Aorta (tissue), 5 donors: ENCODE results near the gene NEURL4. TPM values are rescaled to one million over a fixed set of nuclear protein-coding genes. Genes with fewer than 3 reads are reported as not detected.
"Not testable (repeated sequence)": the region's sequence is repeated elsewhere in the genome, so short reads cannot be mapped to it uniquely, and the experiment has no call there.

ENCODE experiments used
- ATAC-seq: fragments of 200-7000 bp; cut with Tn5 transposase; one replicate; pipeline ENCODE4 v1.9.1; 2022; ENCODE audit warnings: moderate library complexity; ENCODE audit not compliant: low FRiP score
- DNase-seq, 2 donors: peaks; one replicate each; pipeline ENCODE4 v3.0.0-alpha.2; 2020
- H3K27ac ChIP-seq, 2 donors: one replicate each; pipeline ENCODE4 v1.5.1; 2013; ENCODE audit warnings: low read length in 2 of 2, mild to moderate bottlenecking in 2 of 2, moderate library complexity in 2 of 2, control low read depth in 1 of 2, inconsistent platforms in 1 of 2, low read depth in 1 of 2
- H3K27me3 ChIP-seq, 2 donors: one replicate each; pipeline ENCODE4 v1.6.1; 2013; ENCODE audit warnings: control low read depth in 1 of 2, low read length in 1 of 2, mild to moderate bottlenecking in 1 of 2, moderate library complexity in 1 of 2; ENCODE audit not compliant: insufficient read depth in 2 of 2, control insufficient read depth in 1 of 2
- H3K36me3 ChIP-seq, 2 donors: one replicate each; pipeline ENCODE4 v1.6.1; 2013; ENCODE audit warnings: control low read depth in 1 of 2, low read length in 1 of 2, mild to moderate bottlenecking in 1 of 2; ENCODE audit not compliant: insufficient read depth in 2 of 2, control insufficient read depth in 1 of 2
- H3K4me1 ChIP-seq, 2 donors: one replicate each; pipeline ENCODE4 v1.6.1; 2013; ENCODE audit warnings: low read length in 2 of 2, control low read depth in 1 of 2, mild to moderate bottlenecking in 1 of 2, moderate library complexity in 1 of 2; ENCODE audit not compliant: insufficient read depth in 2 of 2, control insufficient read depth in 1 of 2
- H3K4me3 ChIP-seq, 2 donors: one replicate each; pipeline ENCODE4 v1.5.1; 2013; ENCODE audit warnings: low read length in 2 of 2, control low read depth in 1 of 2, mild to moderate bottlenecking in 1 of 2
- H3K9me3 ChIP-seq: one replicate; pipeline ENCODE4 v1.6.1; 2013; ENCODE audit warnings: mild to moderate bottlenecking, low read length; ENCODE audit not compliant: control insufficient read depth
- WGBS, 2 donors: extraction: QIAGEN DNeasy Blood & Tissue Kit; methylation state at CpG; one replicate each; pipeline ENCODE4 v1.1.7; 2013; 5-methylcytosine and 5-hydroxymethylcytosine counted together
- intact Hi-C, 2 donors: fragments of 100-400 bp; cut with DNase I; formaldehyde crosslinking; loops; one replicate each; pipeline versions ENCODE4 v1.14.2 to v1.15.0; 2022
- polyA plus RNA-seq, 2 donors: library from polyadenylated mRNA; stranded (reverse); fragments of 200-250 nt; gene quantifications; one replicate each; pipeline ENCODE4 v1.2.3, GENCODE V29; 2013
- total RNA-seq, 2 donors: library from RNA; stranded (reverse); fragmentation: NEBNext Ultra II Directional; extraction: Animal tissue kit (Norgen Biotek cat#: 25700); gene quantifications; one replicate each; pipeline ENCODE4 v1.2.1, GENCODE V29; 2021
- donor health status: healthy with polysubstance abuse.
- donor health status: Bipolar disorder and iron deficiency.
- donor health status: DM: no; HTN: no; CAD: no.
- donor health status: DM: no; HTN: no; CAD: no.
- donor health status: DM: yes; HTN: yes; CAD: no.

The NEURL4 gene
- total and polyA plus RNA-seq, 4 donors = 7.3 to 52.8 (median 30.6) TPM

DNA sequence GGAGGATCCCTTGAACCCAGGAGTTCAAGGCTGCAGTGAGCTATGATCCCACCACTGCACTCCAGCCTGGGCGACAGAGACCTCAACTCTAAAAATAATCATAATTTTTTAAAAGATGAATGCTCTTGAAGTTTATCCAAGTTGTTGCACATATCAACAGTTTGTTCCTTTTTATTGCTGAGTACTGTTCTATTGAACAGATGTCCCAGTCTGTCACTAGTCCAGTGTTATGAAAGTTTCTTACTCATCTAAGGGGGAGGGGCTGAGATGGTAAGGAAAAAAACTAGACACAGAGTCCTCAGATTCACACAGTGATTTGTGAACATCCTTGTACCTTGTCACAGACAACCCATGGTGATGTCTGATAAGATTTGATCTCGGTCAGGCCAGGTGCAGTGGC, 11.0 kb upstream of the NEURL4 start:
- intact Hi-C loops = no loop called here
- Histone ChIP-seq H3K4me1 (no peaks in the 10 kb centered on the region), H3K27me3 (no peaks in the 10 kb centered on the region), H3K9me3 (no peaks in the 10 kb centered on the region), H3K4me3 (no peak overlapping the region), H3K36me3 (no peaks in the 10 kb centered on the region), H3K27ac (no peak overlapping the region)
- DNase-seq = no peak
- WGBS, 2 donors = 72 to 75% methylated on average over 2 of the region's 2 CpGs
- ATAC-seq = no peak

GRCh38 chr17:7337600-7337999, 8.5 kb upstream of the NEURL4 start:
- H3K4me1 ChIP-seq, intact Hi-C loops, H3K4me3 ChIP-seq, DNase-seq, H3K9me3 ChIP-seq, H3K36me3 ChIP-seq, ATAC-seq, H3K27me3 ChIP-seq, H3K27ac ChIP-seq: not testable (repeated sequence)
- 77 to 81% methylated on average over 7 of the region's 7 CpGs for WGBS, 2 donors

DNA sequence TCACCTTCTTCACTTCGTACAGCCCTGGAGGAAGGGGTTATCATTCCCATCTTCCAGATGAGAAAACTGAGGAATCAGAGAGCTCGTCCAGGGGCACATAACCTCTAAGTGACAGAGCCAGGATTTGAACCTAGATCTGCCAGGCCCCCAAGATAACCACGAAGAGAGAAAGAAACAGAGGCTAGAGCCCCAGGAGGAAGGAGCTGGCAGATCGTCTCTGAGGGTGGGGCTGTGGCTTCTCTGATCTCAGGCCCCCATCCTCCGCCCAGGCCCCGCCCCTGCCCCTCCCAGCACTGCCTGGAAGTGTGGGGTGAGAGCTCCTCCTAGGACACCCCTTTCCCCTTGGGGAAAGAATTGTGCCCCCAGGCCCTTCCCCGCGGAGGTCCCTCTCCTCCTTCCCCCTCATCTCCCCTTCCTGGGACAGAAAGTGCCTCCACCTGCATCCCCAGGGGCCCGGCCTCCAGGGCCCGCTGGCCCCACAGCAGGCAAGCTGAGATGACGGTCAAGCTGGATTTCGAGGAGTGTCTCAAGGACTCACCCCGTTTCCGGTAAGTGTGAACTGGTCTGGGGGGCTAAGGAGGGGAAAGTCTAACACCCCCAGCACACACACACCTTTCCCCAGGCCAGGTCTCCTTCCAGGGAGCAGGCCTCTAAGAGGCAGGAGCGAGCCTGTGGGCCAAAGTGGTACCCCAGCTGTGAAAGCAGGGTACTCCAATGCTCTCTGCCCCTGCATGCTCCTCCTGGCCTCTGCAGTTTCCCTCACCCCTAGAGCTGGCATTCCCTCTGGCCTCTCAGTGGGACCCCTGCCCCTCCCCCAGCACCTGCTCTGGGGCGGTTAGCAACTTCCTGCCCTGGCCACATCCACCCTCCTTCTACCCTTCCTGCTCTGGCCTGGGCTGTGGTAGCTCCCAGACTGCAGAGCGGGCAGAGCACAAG, 7.4 kb upstream of the NEURL4 start, which contains the start of gene ACAP1:
Gene ACAP1 (plus strand): TSS at position 290 of the 936 bp plus-strand sequence. CDS start 206 bp downstream, at position 496.
- Histone ChIP-seq H3K27me3 (no peaks in the 10 kb centered on the region), H3K4me1 (no peaks in the 10 kb centered on the region), H3K27ac (no peak within 1 kb of the TSS), H3K4me3 (no peak within 1 kb of the TSS), H3K36me3 (no peaks in the 10 kb centered on the region), H3K9me3 (no peaks in the 10 kb centered on the region)
- intact Hi-C loops = no loop called here
- WGBS, 2 donors = 39 to 43% methylated on average over 14 to 17 of the region's 17 CpGs
- DNase-seq = no peak
- ATAC-seq = peak; percentile 37

DNA sequence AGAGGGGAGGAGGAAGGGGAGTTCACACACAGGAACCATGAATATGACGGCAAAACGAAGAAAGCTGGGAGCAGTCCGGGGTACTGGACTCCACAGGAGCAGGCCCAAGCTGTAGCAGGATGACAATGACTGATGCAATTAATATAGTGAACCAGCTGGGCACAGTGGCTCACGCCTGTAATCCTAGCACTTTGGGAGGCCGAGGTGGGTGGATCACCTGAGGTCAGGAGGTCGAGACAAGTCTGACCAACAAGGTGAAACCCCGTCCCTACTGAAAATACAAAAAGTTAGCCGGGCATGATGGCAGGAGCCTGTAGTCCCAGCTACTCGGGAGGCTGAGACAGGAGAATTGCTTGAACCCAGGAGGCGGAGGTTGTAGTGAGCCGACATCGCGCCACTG, 6.6 kb upstream of the NEURL4 start:
- ATAC-seq, H3K9me3 ChIP-seq, DNase-seq, H3K27me3 ChIP-seq, H3K27ac ChIP-seq, H3K4me3 ChIP-seq, intact Hi-C loops, H3K4me1 ChIP-seq, H3K36me3 ChIP-seq: not testable (repeated sequence)
- 85 to 88% methylated on average over 13 of the region's 13 CpGs for WGBS, 2 donors

- Histone ChIP-seq H3K36me3 (no peaks in the 10 kb centered on the region), H3K27ac (no peak overlapping the region), H3K4me1 (no peaks in the 10 kb centered on the region), H3K27me3 (no peaks in the 10 kb centered on the region), H3K9me3 (no peaks in the 10 kb centered on the region), H3K4me3 (no peak overlapping the region)
- intact Hi-C loops = no loop called here
- 74 to 86% methylated on average over 3 of the region's 3 CpGs for WGBS, 2 donors
- ATAC-seq = no peak
- no peak for DNase-seq
Measured at GRCh38 chr17:7334938-7335538, 5.9 kb upstream of the NEURL4 start.

DNA sequence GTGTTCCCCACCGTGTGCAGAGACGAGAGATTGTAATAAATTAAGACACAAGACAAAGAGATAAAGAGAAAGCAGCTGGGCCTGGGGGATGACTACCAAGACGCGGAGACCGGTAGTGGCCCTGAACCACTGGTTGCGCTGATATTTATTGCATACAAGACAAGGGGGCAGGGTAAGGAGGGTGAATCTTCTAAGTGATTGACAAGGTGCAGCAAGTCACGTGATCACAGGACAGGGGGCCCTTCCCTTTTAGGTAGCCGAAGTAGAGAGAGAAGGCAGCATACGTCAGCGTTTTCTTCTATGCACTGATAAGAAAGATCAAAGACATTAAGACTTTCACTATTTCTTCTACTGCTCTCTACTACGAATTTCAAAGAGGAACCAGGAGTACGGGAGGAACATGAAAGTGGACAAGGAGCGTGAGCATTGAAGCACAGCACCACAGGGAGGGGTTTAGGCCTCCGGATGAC, 3.5 kb upstream of the NEURL4 start:
- WGBS, 2 donors = 61% methylated on average over 14 of the region's 14 CpGs
- DNase-seq, ATAC-seq, intact Hi-C loops, H3K9me3 ChIP-seq, H3K27ac ChIP-seq, H3K36me3 ChIP-seq, H3K27me3 ChIP-seq, H3K4me3 ChIP-seq, H3K4me1 ChIP-seq: not testable (repeated sequence)

DNA sequence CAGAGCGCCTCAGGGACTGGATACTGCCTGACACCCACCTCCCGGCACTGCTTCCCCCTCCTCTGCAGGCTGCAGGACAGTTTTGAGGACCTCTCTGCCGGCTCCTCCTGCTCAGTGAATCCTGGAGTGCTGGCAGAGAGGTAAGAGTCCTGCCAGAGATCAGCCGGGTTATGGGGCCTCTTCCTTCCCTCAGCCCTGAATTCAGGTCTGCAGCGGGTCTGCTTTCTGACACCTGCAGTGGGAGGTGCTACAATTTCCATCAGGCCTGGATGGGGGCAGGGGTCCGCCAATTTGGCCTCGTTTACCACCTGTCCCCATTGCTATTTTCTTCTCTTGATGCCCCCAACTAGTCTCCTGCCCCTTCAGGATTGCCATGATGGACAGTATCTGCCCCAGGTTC, 3.0 kb upstream of the NEURL4 start:
- no peak for DNase-seq
- Histone ChIP-seq H3K4me3 (no peak overlapping the region), H3K27ac (no peak overlapping the region), H3K9me3 (no peaks in the 10 kb centered on the region), H3K27me3 (no peaks in the 10 kb centered on the region), H3K4me1 (no peaks in the 10 kb centered on the region), H3K36me3 (no peaks in the 10 kb centered on the region)
- ATAC-seq = no peak
- 56 to 61% methylated on average over 7 of the region's 7 CpGs for WGBS, 2 donors
- intact Hi-C loops = no loop called here

GRCh38 chr17:7330638-7331015, 1.5 kb upstream of the NEURL4 start:
- DNase-seq = no peak
- H3K36me3 ChIP-seq = no peaks in the 10 kb centered on the region
- peak overlapping the region in 1 of 2 donors; percentile 3 for H3K27ac ChIP-seq
- H3K4me1 ChIP-seq = no peaks in the 10 kb centered on the region
- no peaks in the 10 kb centered on the region for H3K27me3 ChIP-seq
- no peak for ATAC-seq
- intact Hi-C loops = loop anchor here in 1 of 2 donors (2.0 kb wide), 1 partner anchor 18 kb away; no protein-coding TSS in a partner anchor
- 60% methylated on average over 13 of the region's 13 CpGs for WGBS, 2 donors
- no peaks in the 10 kb centered on the region for H3K9me3 ChIP-seq
- H3K4me3 ChIP-seq = peak overlapping the region in 1 of 2 donors; percentile 42
